Measurements from ENCODE around the gene AHCTF1.

- TF ChIP-seq POLR2A (IDR thresholded peaks at IDR 0.05): no peak
- TF ChIP-seq, protein P1, sequence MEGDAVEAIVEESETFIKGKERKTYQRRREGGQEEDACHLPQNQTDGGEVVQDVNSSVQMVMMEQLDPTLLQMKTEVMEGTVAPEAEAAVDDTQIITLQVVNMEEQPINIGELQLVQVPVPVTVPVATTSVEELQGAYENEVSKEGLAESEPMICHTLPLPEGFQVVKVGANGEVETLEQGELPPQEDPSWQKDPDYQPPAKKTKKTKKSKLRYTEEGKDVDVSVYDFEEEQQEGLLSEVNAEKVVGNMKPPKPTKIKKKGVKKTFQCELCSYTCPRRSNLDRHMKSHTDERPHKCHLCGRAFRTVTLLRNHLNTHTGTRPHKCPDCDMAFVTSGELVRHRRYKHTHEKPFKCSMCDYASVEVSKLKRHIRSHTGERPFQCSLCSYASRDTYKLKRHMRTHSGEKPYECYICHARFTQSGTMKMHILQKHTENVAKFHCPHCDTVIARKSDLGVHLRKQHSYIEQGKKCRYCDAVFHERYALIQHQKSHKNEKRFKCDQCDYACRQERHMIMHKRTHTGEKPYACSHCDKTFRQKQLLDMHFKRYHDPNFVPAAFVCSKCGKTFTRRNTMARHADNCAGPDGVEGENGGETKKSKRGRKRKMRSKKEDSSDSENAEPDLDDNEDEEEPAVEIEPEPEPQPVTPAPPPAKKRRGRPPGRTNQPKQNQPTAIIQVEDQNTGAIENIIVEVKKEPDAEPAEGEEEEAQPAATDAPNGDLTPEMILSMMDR (IDR thresholded peaks at IDR 0.05): no peak
Observed at GRCh38 chr1:246921481-246921880, 10.3 kb downstream of the AHCTF1 start.

Data from right lobe of liver (tissue), 4 donors.